Suppressor macrophage treated with lipopolysaccharide for 1 hour (primary cell): ENCODE data around the gene UTP14A.
A peak's percentile ranks its signal among the peaks of the same experiment; 100 is the strongest.
"Not testable (repeated sequence)": the region's sequence is repeated elsewhere in the genome, so short reads cannot be mapped to it uniquely, and the experiment has no call there.

Source experiments
- DNase-seq, 3 donors: peaks; one replicate each; pipeline ENCODE4 v3.0.0-alpha.2; 2020 to 2022

Gene UTP14A

DNA sequence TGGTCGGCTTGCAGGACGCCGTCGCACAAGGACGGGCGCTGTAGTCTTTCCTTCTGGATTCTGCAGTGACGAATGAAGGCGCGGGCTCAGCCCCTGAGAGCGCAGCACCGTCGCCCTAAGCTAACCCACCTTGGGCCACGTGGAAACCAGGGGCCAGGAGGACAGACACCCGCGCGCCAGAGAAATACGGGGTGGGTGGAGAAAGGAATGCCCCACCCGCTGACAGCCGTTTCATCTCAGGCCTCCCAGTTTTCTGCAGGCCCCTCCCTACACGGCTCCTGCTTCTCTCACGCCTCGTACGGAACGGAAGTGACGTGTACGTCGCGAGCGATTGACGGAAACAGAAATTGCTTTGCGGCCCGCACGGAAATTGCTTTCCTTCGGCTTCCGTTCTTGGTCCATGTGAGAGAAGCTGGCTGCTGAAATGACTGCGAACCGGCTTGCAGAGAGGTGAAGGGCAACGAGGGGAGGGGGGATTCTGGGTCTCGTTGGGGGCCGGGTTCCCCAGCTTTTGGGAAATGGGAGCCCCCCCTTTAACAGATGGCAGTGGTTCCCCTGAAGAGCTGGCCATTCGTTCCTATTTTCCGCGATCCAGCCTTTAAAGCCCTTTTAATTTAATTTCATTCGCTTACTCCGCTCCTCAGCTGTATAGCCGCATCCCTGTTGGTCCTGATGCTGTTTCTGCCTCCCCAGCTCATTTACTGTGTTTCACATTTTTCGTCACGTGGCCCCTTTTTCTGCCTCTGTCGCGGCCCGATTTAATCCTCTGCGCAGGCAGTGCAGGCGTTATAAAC is at the start of gene UTP14A:
Gene UTP14A, plus strand, starts transcription at position 378 of the 794 bp plus-strand sequence. Its CDS starts 47 bp downstream, at position 425.
- DNase-seq: peak; percentile 90 to 91 (median 91)

GRCh38 chrX:129859134-129859533 is 46.8 kb upstream of the UTP14A start:
- DNase-seq: not testable (repeated sequence)

GRCh38 chrX:129866321-129866720 is 39.6 kb upstream of the UTP14A start:
- DNase-seq: not testable (repeated sequence)

- no peak for DNase-seq
These were observed 33.4 kb upstream of the UTP14A start for GRCh38 chrX:129872524-129872923.

DNA sequence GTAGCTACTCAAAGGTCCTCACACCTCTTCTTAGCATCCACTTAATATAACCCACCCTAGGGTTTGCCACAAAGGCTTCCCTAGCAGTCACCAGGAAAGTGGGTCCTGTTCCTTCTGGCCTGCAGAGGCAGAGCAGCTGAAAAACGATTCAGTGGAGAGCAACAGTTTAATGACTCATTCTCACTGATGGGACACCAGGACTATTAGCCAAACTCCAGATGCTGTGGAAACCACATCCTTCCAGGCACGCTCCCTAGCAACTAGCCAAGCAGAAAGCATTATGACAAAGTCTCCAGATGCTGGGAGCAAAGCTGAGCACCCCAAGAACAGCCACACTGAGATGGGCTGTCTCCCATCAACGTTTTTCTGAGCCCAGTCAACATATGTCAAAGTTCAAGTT is 30.3 kb upstream of the UTP14A start:
- peak; percentile 1 to 19 (median 11) for DNase-seq

- DNase-seq: peak in 1 of 3 donors; percentile 10
These were observed 29.1 kb upstream of the UTP14A start for GRCh38 chrX:129876771-129877305.

GRCh38 chrX:129877401-129877800 is 28.6 kb upstream of the UTP14A start:
- peak in 1 of 3 donors; percentile 7 for DNase-seq

- no peak for DNase-seq
These were observed 5.9 kb upstream of the UTP14A start for GRCh38 chrX:129900054-129900453.

DNA sequence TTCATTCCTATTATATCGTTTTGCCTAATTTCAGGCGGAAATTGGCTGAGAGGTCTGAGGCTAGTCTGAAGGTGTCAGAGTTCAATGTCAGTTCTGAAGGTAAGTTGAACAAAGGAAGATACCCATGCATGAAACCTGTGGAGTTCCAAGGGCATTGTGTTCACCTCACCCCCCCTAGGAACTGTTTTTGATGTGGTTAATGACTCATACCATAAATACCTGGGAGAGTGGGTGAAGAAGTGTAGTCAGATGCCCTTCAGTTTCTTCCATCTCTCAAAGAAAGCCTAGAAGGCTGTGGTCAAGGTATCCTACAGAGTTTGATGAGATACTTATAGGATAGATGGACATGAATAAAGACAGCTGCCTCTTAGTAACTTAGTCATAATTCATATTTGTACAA is 2.7 kb downstream of the UTP14A start:
- no peak for DNase-seq

GRCh38 chrX:129925305-129926092 is 19.5 kb downstream of the UTP14A start:
- peak; percentile 86 to 89 (median 86) for DNase-seq

GRCh38 chrX:129930941-129931410 is 25.0 kb downstream of the UTP14A start:
- no peak for DNase-seq

DNA sequence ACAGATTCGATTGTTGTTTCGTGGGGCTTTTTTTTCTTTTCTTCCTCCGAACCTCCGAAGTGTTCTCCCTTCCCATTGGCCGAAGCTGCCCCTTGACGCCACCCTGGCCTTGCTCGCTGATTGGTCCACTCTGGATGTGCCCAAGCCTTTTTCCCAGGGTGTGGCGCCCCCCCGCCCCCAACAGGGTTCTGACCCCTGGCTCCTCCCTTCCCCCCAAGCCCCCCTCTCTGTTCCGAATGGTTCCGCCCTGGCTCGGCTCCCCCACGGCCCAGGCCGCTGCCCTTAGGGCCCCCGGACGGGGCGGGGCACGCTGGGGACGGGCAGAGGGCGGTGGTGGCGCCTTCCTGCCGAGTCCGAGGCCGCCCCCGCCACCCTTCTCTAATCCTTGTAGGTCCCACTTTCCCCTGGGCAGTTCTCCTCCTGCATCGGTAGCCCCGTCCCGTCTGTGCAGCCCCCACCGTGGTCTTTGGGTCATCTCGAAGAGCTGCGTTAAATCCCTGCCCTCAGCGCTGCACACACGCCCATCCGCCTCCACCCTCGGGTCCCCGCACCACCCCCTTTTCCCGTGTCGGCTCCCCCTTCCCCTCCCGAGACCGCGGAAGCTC is 25.5 kb downstream of the UTP14A start:
- peak; percentile 86 to 95 (median 90) for DNase-seq

- DNase-seq: peak; percentile 56 to 86 (median 76)
These were observed 26.3 kb downstream of the UTP14A start for GRCh38 chrX:129932016-129932820.

- peak; percentile 45 to 69 (median 47) for DNase-seq
These were observed 26.9 kb downstream of the UTP14A start for GRCh38 chrX:129932821-129933321.

DNA sequence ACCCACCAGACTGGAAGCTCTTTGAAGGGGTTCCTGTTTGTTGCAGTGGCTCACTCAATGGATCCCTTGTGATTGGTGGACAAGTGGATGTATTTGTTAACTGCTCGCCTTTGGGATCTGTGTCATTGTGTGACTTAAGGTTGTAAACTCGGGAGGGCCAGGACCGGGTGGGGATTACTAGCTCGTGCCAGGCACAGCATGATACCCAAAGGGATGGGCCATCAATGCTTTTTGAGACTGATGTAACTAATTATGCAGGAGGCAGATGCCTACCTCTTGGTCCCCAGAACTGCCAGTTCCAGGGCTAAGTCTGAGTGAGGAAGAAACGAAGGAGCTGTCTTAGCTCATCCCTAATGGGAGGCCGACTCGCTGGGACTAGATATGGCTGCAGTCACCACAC is 27.7 kb downstream of the UTP14A start:
- no peak for DNase-seq

DNA sequence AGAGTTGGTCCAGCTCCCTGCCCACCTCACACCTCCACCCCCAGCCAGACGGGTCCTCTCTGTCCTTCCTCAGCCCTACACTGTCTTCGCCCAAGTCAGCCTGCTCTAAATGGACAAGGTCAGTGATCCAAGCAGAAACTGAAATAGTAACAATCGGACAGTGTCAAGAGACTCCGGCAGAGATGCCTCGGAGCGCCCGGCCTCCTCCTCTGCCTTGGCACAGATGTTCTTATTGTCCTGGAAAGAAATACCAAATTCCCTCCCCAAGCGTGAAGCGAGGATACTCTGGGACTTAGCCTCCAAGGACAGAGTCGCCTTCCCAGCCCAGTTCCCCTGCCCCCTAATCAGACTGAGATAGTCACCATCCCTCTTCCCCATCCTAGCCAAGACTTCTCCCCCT is 28.5 kb downstream of the UTP14A start:
- no peak for DNase-seq

DNA sequence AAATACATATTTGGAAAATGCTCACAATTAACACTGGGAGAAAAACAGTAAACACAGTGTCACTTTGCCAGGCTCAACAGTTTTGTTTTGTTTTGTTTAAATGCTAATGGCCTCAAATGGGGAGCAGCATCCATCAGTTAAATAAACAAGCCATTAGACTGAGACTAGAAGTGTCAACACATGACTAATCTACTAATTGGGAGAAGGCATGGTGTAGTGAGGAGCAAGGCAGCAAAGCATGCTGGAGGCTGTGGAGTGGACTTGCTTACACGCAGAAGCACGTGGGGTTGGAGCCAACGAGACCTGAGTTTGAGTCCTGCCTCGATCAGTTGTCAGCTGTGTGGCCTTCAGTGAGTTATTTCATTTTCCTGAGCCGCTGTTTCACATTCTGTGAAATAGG is 29.0 kb downstream of the UTP14A start:
- no peak for DNase-seq

GRCh38 chrX:129938081-129938480 is 32.1 kb downstream of the UTP14A start:
- DNase-seq: no peak

DNA sequence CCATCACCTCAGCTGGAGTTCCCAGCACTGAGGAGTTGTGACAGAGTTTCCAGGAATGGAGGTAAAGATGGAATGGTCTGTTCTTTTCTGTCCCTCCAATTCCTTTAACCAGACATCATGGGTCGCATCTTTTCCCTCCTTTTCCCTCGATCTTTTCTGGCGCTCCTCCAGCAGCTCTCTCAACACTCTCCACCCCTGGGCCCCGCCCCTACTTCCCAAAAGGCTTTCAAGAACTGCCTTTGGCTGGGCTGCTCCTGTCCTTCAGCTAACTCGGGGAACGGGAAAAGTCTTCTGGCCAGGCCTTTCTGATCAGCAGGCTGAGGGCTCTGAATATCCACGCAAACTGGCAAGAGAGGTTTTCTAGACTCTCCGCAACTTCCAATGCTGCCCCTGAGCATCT is 34.0 kb downstream of the UTP14A start:
- DNase-seq: no peak

GRCh38 chrX:129940721-129941120 is 34.8 kb downstream of the UTP14A start:
- DNase-seq: no peak

- DNase-seq: no peak
These were observed 39.2 kb downstream of the UTP14A start for GRCh38 chrX:129945131-129945530.

- no peak for DNase-seq
These were observed 47.3 kb downstream of the UTP14A start for GRCh38 chrX:129953334-129953648.
